Activated CD8-positive, alpha-beta memory T cell treated with anti-CD3 and anti-CD28 coated beads, Interleukin-2, amount 10 ng/mL, durations not matched to agents 7 days and 5 days (primary cell): ENCODE results near the gene ZDHHC11B. TPM values are rescaled to one million over a fixed set of nuclear protein-coding genes. Genes with fewer than 3 reads are reported as not detected.

ENCODE experiments used
- ATAC-seq: fragments of 150-1000 bp; cut with Tn5 transposase; one replicate; pipeline ENCODE4 v1.10.0; 2021; ENCODE audit warnings: moderate library complexity
- CTCF ChIA-PET: fragments of 350-600 bp; sonication (Branson Sonifier 250); formaldehyde crosslinking; loops from one replicate; lab custom pipeline; 2021; ENCODE audit warnings: antibody characterized with exemption; lab: Charles Lee
- DNase-seq: peaks from one replicate; pipeline ENCODE4 v3.0.0-alpha.2; 2020
- H3K27ac Mint-ChIP-seq: one replicate; pipeline ENCODE4 v1.8.0; 2021; ENCODE audit warnings: mild to moderate bottlenecking, mixed read lengths
- H3K27me3 Mint-ChIP-seq: one replicate; pipeline ENCODE4 v1.8.0; 2021; ENCODE audit warnings: mixed read lengths
- H3K36me3 Mint-ChIP-seq: one replicate; pipeline ENCODE4 v1.8.0; 2021; ENCODE audit warnings: mild to moderate bottlenecking, mixed read lengths
- H3K4me1 Mint-ChIP-seq: one replicate; pipeline ENCODE4 v1.8.0; 2021; ENCODE audit warnings: mixed read lengths
- H3K4me3 Mint-ChIP-seq: one replicate; pipeline ENCODE4 v1.8.0; 2021; ENCODE audit warnings: mild to moderate bottlenecking, moderate library complexity, mixed read lengths
- H3K9me3 Mint-ChIP-seq: one replicate; pipeline ENCODE4 v1.8.0; 2022; ENCODE audit warnings: low read depth, mixed read lengths
- total RNA-seq, 2 experiments: library from RNA; stranded (reverse); gene quantifications; one replicate each; pipeline ENCODE4 v1.2.3, GENCODE V29; 2021

ZDHHC11B gene
- total RNA-seq, 2 experiments from 2014 or later: 0.21 TPM; not detected in 1

DNA sequence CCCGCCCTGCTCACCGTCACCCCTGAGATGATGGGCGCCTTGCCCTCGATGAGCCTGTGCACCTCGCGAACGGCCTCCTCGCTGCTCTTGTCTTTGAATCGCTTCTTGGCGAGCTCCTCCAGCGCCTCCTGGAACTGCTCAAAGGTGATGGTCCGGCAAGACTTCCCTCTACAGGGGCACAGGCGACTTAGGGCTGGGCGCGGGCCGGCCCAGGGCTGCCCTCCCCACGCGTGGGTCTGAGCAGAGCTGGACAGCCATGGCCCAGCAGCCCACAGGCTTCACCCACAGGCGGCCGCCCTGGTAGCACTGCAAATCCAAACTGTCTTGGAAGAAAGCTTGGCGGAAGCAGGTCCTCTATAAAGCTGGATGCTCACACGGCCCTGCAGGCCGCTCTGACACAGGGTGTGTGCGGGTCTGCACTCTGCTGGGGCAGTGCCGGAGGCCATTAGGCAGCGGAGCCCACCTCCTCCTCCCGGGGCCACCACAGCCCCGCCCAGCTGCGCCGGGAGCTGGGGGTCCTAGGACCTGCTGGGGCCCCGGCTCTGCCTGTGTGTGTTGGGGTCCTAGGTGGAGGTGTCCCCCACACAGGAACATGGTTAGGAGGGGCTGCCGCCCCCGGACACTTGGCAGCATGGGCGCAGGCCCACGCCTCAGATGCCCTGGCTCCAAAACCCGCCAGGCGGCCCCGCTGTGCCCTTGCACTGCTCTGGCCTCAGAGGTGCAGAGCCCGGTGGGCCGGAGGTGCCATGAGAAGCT is 118.4 kb downstream of the ZDHHC11B start:
- no peak for DNase-seq
- no peaks in the 10 kb centered on the region for H3K9me3 Mint-ChIP-seq
- H3K27ac Mint-ChIP-seq: no peak overlapping the region
- peaks cover 13% of the 10 kb centered on the region for H3K36me3 Mint-ChIP-seq
- no peak overlapping the region for H3K4me3 Mint-ChIP-seq
- no peak for ATAC-seq
- no peaks in the 10 kb centered on the region for H3K4me1 Mint-ChIP-seq
- H3K27me3 Mint-ChIP-seq: no peaks in the 10 kb centered on the region
- CTCF ChIA-PET: no interaction called here

DNA sequence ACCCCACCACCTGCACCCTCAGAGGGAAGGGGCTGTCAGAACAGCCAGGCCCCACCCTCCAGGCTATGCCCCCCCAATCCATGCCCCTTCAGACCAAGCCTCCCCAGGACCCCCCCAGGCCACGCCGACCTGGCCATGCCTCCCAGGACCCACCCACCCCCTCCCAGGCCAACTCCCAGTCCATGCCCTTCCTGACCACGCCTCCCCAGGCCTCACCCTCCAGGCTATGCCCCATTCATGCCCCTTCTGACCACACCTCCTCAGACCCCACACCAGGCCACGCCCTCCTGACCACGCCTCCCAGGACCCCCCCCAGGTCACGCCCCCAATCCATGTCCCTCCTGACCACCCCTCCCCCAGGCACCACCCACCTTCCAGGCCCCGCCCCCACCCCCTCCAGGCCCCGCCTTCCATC is 119.0 kb downstream of the ZDHHC11B start:
- CTCF ChIA-PET: no interaction called here
- no peaks in the 10 kb centered on the region for H3K27me3 Mint-ChIP-seq
- H3K36me3 Mint-ChIP-seq: peaks cover 15% of the 10 kb centered on the region

DNA sequence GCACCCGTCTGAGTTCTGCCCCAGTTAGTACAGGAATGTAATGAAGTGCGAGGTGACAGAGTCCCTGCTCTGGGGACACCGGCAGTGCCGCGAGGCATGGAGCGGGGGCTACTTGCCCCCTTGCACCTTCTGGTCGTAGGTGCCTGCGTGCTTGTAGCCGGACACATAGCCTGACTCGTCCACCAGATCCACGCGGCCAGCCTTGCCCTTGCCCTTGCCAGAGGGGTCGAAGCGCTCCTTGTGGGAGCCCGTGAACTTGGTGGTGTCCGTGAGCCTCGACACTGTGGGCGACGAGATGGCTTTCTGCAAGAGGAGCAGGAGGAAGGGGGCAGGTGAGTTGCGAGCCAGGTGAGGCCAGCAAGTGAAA is 119.6 kb downstream of the ZDHHC11B start:
- DNase-seq (no peak), ATAC-seq (no peak)
- CTCF ChIA-PET: no interaction called here
- Mint-ChIP-seq H3K4me3 (no peak overlapping the region), H3K27me3 (no peaks in the 10 kb centered on the region), H3K27ac (no peak overlapping the region), H3K4me1 (no peaks in the 10 kb centered on the region), H3K9me3 (no peaks in the 10 kb centered on the region), H3K36me3 (peaks cover 21% of the 10 kb centered on the region)

More for the DNA sequence above, 119.0 kb downstream of the ZDHHC11B start:
- DNase-seq: no peak
- Mint-ChIP-seq H3K27ac (no peak overlapping the region), H3K4me1 (no peaks in the 10 kb centered on the region), H3K4me3 (no peak overlapping the region), H3K9me3 (no peaks in the 10 kb centered on the region)
- ATAC-seq: no peak

DNA sequence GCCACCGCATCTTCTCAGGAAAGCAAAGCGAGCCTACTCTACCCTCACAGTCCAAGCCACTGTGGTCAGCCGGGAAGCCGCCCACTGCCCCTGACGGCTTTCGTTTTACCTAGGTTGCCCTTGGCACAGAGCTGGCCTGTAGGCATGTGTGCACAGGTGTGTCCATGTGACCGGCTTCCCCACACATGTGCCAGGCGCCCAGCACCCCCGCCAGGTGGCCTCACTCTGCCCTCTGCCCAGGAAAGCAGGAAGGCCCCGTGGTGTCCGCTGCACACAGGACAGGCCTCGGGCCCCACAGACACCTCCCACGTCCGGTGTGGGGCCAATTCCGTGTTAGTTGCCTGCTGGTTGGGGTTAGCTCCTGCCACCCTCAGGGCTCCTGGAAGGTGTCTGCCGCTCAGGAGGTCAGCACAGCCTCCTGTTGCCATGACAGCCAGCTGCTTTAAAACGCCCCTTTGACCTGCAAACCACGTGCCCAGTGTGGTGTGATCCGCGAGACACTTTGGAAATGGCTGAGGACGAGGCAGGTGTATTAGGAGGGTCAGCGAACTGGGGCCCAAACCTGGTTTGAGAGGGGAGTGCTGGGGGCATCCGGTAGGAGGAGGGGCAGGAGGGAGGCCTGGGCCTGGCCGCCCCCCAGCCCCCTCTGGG is 120.1 kb downstream of the ZDHHC11B start:
- DNase-seq: no peak

DNA sequence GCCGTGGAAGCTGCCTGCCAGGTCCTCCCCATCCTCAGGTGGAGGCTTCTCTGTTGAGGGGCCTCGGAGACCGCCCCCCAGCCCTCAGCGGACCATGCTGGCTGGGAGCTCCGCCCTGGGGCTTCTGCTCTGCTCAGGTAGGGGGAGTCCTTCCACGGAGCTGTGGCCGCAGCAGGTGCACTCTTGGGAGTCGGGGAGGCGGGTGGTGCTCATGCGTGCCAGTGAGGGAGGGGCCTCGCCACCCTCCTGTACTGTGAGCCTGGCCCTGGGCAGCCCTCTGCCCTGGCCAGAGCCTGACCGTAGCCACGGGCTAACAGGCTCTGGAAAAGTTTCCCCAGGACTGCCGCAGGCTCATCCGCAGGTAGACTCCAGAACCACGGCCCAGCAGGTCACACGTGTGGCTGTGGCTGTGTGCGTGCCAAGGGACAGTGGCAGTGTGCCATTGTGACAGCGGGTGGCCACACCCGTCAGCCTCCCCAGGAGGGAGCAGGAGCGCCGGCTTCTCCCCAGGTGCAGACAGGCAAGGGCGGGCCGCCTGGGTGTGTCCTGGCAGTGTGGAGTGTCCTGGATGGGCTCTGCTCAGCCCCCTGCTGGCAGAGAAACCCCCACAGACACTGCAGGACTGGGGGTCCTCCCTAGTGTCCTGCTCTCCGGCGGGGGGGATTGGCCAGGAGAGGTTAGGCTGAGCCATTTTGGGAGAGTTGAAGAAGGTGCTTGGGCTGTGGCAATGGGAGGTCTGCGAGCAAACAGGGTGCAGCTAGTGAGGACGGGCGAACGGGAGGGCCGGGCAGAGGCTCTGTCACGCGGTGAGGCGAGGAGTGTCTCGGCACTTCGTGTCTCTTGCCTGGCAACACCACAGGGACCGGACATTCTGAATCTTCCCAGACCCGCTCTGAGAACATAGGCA is 120.8 kb downstream of the ZDHHC11B start:
- no peak for ATAC-seq
- CTCF ChIA-PET: no interaction called here
- Mint-ChIP-seq H3K27ac (no peak overlapping the region), H3K4me1 (no peaks in the 10 kb centered on the region), H3K36me3 (peaks cover 30% of the 10 kb centered on the region), H3K27me3 (no peaks in the 10 kb centered on the region), H3K9me3 (no peaks in the 10 kb centered on the region), H3K4me3 (no peak overlapping the region)
- DNase-seq: no peak

More for the DNA sequence above, 120.1 kb downstream of the ZDHHC11B start:
- ATAC-seq: no peak
- Mint-ChIP-seq H3K4me1 (no peaks in the 10 kb centered on the region), H3K27me3 (no peaks in the 10 kb centered on the region), H3K27ac (no peak overlapping the region), H3K36me3 (peaks cover 25% of the 10 kb centered on the region), H3K9me3 (no peaks in the 10 kb centered on the region), H3K4me3 (no peak overlapping the region)
- CTCF ChIA-PET: no interaction called here

DNA sequence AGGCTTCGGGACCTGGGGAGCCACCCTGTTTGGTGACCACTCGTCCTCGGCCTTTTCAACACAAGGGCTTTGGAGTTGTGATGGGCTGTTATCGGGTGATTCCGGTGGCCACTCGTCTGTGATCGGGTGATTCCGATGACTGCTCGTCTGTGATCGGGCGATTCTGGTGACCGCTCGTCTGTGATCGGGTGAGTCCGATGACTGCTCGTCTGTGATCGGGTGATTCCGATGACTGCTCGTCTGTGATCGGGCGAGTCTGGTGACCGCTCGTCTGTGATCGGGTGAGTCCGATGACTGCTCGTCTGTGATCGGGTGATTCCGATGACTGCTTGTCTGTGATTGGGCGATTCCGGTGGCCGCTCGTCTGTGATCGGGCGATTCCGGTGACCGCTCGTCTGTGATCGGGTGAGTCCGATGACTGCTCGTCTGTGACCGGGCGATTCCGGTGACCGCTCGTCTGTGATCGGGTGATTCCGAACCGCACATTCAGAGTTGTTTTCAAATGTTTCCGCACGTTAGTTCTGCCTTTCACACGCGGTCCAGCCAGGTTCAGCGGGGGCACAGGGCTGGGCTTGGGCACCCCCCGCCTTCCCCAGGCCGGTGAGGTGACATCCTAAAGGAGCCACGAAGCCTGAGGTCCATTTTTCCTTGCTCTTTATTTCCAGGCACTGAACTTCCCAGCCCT is 121.6 kb downstream of the ZDHHC11B start:
- Mint-ChIP-seq H3K27me3 (no peaks in the 10 kb centered on the region), H3K9me3 (no peaks in the 10 kb centered on the region), H3K4me3 (no peak overlapping the region), H3K4me1 (no peaks in the 10 kb centered on the region), H3K27ac (no peak overlapping the region), H3K36me3 (peaks cover 35% of the 10 kb centered on the region)
- DNase-seq (no peak), ATAC-seq (no peak)
- CTCF ChIA-PET: no interaction called here

DNA sequence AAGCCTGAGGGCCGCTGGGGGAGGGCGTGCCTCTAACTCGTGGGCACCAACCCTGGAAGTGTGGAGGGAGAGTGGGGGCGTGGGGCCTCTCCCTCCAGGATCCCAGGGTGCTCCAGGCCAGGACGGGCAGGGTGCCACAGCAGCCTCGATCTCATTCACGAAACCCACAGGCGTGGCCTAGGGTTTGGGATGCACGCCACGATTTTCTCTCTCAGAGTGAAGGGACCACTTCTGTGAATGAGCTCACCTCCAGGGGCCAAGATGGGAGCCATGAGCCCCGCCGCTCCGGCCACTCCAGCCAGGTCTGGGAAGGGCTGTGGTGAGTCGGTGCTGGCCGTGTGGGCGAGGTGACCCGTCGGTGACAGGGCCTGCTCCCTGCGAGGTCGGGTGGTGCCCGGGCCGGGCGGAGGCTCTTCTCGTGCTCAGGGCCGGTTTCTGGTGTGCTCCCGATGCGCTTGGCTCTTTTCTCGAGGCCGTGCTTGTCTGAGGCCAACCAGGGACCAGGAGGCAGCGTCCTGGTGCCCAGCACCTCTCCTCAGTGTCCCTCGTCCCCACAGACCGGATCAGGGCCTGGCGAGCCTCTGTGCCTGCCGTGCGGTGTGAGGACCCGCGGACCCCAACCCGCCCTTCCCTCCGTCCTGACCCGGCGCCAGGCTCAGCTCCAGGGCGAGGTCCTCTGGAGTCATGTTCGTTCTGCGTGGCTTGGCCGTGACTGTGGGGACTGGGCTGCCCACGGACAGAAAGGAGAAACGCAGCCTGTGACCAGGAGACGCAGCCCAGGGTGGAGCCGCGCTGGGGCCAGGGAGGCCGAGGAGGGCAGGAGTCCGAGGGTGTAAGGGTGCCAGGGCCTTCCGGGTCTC is 122.4 kb downstream of the ZDHHC11B start:
- Mint-ChIP-seq H3K4me1 (no peaks in the 10 kb centered on the region), H3K27me3 (no peaks in the 10 kb centered on the region)

DNA sequence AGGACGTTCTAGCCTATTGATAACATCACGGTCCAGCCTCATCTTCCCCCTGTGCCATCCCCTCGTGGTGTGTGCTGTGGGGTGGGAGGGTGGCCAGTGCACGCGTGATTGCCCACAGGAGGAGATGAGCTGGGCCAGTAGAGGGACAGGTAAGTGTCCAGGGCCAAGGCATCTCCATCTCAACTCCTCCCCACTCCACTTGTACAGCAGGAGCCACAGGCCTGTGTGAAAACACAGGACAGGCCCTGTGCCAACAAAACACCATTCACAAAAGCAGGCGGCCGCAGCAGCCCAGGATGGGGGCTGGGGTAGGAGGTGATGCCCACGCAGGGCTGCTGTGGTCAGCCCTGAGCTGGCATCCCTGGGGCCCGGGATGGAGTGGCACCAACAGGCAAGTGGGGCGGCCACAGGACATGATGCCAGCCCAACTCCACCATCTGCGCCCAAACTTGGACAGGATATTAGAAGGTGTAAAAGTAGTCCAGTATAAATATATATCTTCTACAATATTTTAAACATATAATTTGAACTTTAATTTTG is 124.0 kb downstream of the ZDHHC11B start:
- Mint-ChIP-seq H3K4me3 (no peak overlapping the region), H3K9me3 (no peaks in the 10 kb centered on the region), H3K4me1 (no peaks in the 10 kb centered on the region), H3K27ac (no peak overlapping the region), H3K27me3 (no peaks in the 10 kb centered on the region), H3K36me3 (peaks cover 45% of the 10 kb centered on the region)
- no peak for ATAC-seq
- no peak for DNase-seq
- CTCF ChIA-PET: no interaction called here

More for the DNA sequence above, 122.4 kb downstream of the ZDHHC11B start:
- CTCF ChIA-PET: no interaction called here
- no peak for ATAC-seq
- no peak overlapping the region for H3K4me3 Mint-ChIP-seq
- no peaks in the 10 kb centered on the region for H3K9me3 Mint-ChIP-seq
- H3K27ac Mint-ChIP-seq: no peak overlapping the region
- DNase-seq: no peak
- H3K36me3 Mint-ChIP-seq: peaks cover 38% of the 10 kb centered on the region

Other genes with a start within 250 kb of the ZDHHC11B start
- gene CEP72, start 172.4 kb downstream of the ZDHHC11B start, total RNA-seq: 10 to 100 TPM; 32.2 to 40.5 TPM
- under 1 TPM; 0.16 to 0.20 TPM for gene TPPP, start 91.4 kb downstream of the ZDHHC11B start, total RNA-seq
- 10 to 100 TPM in 1 of 2 experiments, 1 to 10 TPM in 1; 9.9 to 10.6 TPM for gene ZDHHC11, start 66.3 kb upstream of the ZDHHC11B start, total RNA-seq
- gene BRD9, start 108.1 kb upstream of the ZDHHC11B start, total RNA-seq: 10 to 100 TPM; 58.6 to 64.7 TPM
- 10 to 100 TPM; 33.0 to 38.8 TPM for gene TRIP13, start 108.2 kb upstream of the ZDHHC11B start, total RNA-seq
- gene NKD2, start 224.1 kb upstream of the ZDHHC11B start, total RNA-seq: 1 to 10 TPM; 4.2 to 6.5 TPM